ENCODE data around the gene SRPK2.
A peak's percentile ranks its signal among the peaks of the same experiment; 100 is the strongest.
"Not testable (repeated sequence)": the region's sequence is repeated elsewhere in the genome, so short reads cannot be mapped to it uniquely, and the experiment has no call there.

The SRPK2 gene

GRCh38 chr7:105353752-105354328 is 34.9 kb downstream of the SRPK2 start:
- TF ChIP-seq CTCF (IDR thresholded peaks at IDR 0.05) = no peak
- no peak overlapping the region for H3K4me3 ChIP-seq
- DNase-seq (ENCODE audit: low spot score) = no peak
- H3K27ac ChIP-seq = peak overlapping the region in 1 of 2 donors; percentile 48

GRCh38 chr7:105352901-105353668 is 35.6 kb downstream of the SRPK2 start:
- no peak for DNase-seq (ENCODE audit: low spot score)
- Histone ChIP-seq H3K4me3 (no peak overlapping the region), H3K27ac (peak overlapping the region in 1 of 2 donors; percentile 75)
- no peak for TF ChIP-seq CTCF (IDR thresholded peaks at IDR 0.05)

- TF ChIP-seq CTCF (IDR thresholded peaks at IDR 0.05) = no peak
- Histone ChIP-seq H3K27ac (peak overlapping the region in 1 of 2 donors; percentile 75), H3K4me3 (peak overlapping the region; percentile 31)
- DNase-seq (ENCODE audit: low spot score) = peak; percentile 83
Observed at GRCh38 chr7:105352018-105352612, 36.6 kb downstream of the SRPK2 start.

GRCh38 chr7:105350906-105351305 is 37.8 kb downstream of the SRPK2 start:
- no peak overlapping the region for H3K4me3 ChIP-seq
- no peak for TF ChIP-seq CTCF (IDR thresholded peaks at IDR 0.05)
- no peak for DNase-seq (ENCODE audit: low spot score)
- H3K27ac ChIP-seq = no peak overlapping the region

GRCh38 chr7:105348177-105348576 is 40.5 kb downstream of the SRPK2 start:
- not testable (repeated sequence) for H3K4me3 ChIP-seq; DNase-seq (ENCODE audit: low spot score); H3K27ac ChIP-seq

GRCh38 chr7:105346593-105347322 is 42.0 kb downstream of the SRPK2 start:
- Histone ChIP-seq H3K4me3 (no peak overlapping the region), H3K27ac (no peak overlapping the region)
- no peak for DNase-seq (ENCODE audit: low spot score)
- no peak for TF ChIP-seq CTCF (IDR thresholded peaks at IDR 0.05)

- no peak for TF ChIP-seq CTCF (IDR thresholded peaks at IDR 0.05)
- no peak for DNase-seq (ENCODE audit: low spot score)
- H3K4me3 ChIP-seq = no peak overlapping the region
- H3K27ac ChIP-seq = no peak overlapping the region
Observed at GRCh38 chr7:105346138-105346537, 42.6 kb downstream of the SRPK2 start.

All from coronary artery (tissue), 2 donors.